ENCODE measurements around the gene TMEM129.

Gene TMEM129

GRCh38 chr4:1762264-1763010 lies 41.3 kb upstream of the TMEM129 start:
- H3K23ac ChIP-seq (ENCODE audit: low read length), result no peak overlapping the region
- no peak overlapping the region for H3K18ac ChIP-seq (ENCODE audit: low read length)
- H3K4me1 ChIP-seq (ENCODE audit: control insufficient read depth in 1 of 2, insufficient read depth in 2 of 2, low read length in 2 of 2), result peaks cover 8 to 9% of the 10 kb centered on the region in 2 experiments
- no peak overlapping the region for H2BK120ac ChIP-seq (ENCODE audit: insufficient read depth, low read length, poor library complexity)
- H3K9ac ChIP-seq (ENCODE audit: low read length), result no peak overlapping the region
- H4K8ac ChIP-seq (ENCODE audit: low read depth, low read length), result no peak overlapping the region
- H2AFZ ChIP-seq (ENCODE audit: insufficient read depth, low read length, poor library complexity), result no peak overlapping the region
- H4K12ac ChIP-seq (ENCODE audit: low read depth, low read length), result no peak overlapping the region
- no peak overlapping the region for H3K4ac ChIP-seq (ENCODE audit: low read depth, low read length)
- no peaks in the 10 kb centered on the region for H3K27me3 ChIP-seq (ENCODE audit: insufficient read depth, low read length)
- no peak overlapping the region for H3K4me3 ChIP-seq (ENCODE audit: low read depth, low read length)
- H3K36me3 ChIP-seq (ENCODE audit: control insufficient read depth in 1 of 2, insufficient read depth in 2 of 2, low read length in 2 of 2), result no peaks in the 10 kb centered on the region
- no peak for DNase-seq
- H3K4me2 ChIP-seq (ENCODE audit: low read length), result no peak overlapping the region
- H3K79me2 ChIP-seq (ENCODE audit: control insufficient read depth, insufficient read depth, low read length, poor library complexity), result no peaks in the 10 kb centered on the region
- WGBS (ENCODE audit: extremely low coverage, insufficient coverage, insufficient read length), result no CpG with 5 or more reads among the region's 20 CpGs
- H3K9me3 ChIP-seq (ENCODE audit: insufficient read depth, low read depth, low read length), result no peaks in the 10 kb centered on the region
- no peak overlapping the region for H2BK12ac ChIP-seq (ENCODE audit: low read length)
- H4K91ac ChIP-seq (ENCODE audit: low read depth, low read length), result no peak overlapping the region
- no peak overlapping the region for H2AK5ac ChIP-seq (ENCODE audit: low read length)
- H3K14ac ChIP-seq (ENCODE audit: low read length), result no peak overlapping the region
- H2BK5ac ChIP-seq (ENCODE audit: low read depth, low read length, poor library complexity), result no peak overlapping the region
- no peaks in the 10 kb centered on the region for H3K79me1 ChIP-seq (ENCODE audit: low read length)
- no peak overlapping the region for H3K27ac ChIP-seq (ENCODE audit: low read depth, low read length)

- no peak overlapping the region for H2AK5ac ChIP-seq (ENCODE audit: low read length)
- no peak overlapping the region for H3K4me3 ChIP-seq (ENCODE audit: low read depth, low read length)
- no peak overlapping the region for H3K23ac ChIP-seq (ENCODE audit: low read length)
- DNase-seq, result no peak
- no peak overlapping the region for H3K4ac ChIP-seq (ENCODE audit: low read depth, low read length)
- no peak overlapping the region for H3K18ac ChIP-seq (ENCODE audit: low read length)
- no peak overlapping the region for H2BK12ac ChIP-seq (ENCODE audit: low read length)
- H3K27ac ChIP-seq (ENCODE audit: low read depth, low read length), result no peak overlapping the region
- H3K4me2 ChIP-seq (ENCODE audit: low read length), result no peak overlapping the region
- no peaks in the 10 kb centered on the region for H3K36me3 ChIP-seq (ENCODE audit: control insufficient read depth in 1 of 2, insufficient read depth in 2 of 2, low read length in 2 of 2)
- H4K8ac ChIP-seq (ENCODE audit: low read depth, low read length), result no peak overlapping the region
- peaks cover 3 to 4% of the 10 kb centered on the region in 2 experiments for H3K4me1 ChIP-seq (ENCODE audit: control insufficient read depth in 1 of 2, insufficient read depth in 2 of 2, low read length in 2 of 2)
- no peaks in the 10 kb centered on the region for H3K79me2 ChIP-seq (ENCODE audit: control insufficient read depth, insufficient read depth, low read length, poor library complexity)
- WGBS (ENCODE audit: extremely low coverage, insufficient coverage, insufficient read length), result no CpG with 5 or more reads among the region's 32 CpGs
- H2BK5ac ChIP-seq (ENCODE audit: low read depth, low read length, poor library complexity), result no peak overlapping the region
- no peak overlapping the region for H4K12ac ChIP-seq (ENCODE audit: low read depth, low read length)
- H3K79me1 ChIP-seq (ENCODE audit: low read length), result no peaks in the 10 kb centered on the region
- H2AFZ ChIP-seq (ENCODE audit: insufficient read depth, low read length, poor library complexity), result no peak overlapping the region
- H3K14ac ChIP-seq (ENCODE audit: low read length), result no peak overlapping the region
- H3K9me3 ChIP-seq (ENCODE audit: insufficient read depth, low read depth, low read length), result no peaks in the 10 kb centered on the region
- no peak overlapping the region for H2BK120ac ChIP-seq (ENCODE audit: insufficient read depth, low read length, poor library complexity)
- H3K27me3 ChIP-seq (ENCODE audit: insufficient read depth, low read length), result no peaks in the 10 kb centered on the region
- no peak overlapping the region for H4K91ac ChIP-seq (ENCODE audit: low read depth, low read length)
- no peak overlapping the region for H3K9ac ChIP-seq (ENCODE audit: low read length)
These were observed 40.1 kb upstream of the TMEM129 start for GRCh38 chr4:1761130-1761689.

DNA sequence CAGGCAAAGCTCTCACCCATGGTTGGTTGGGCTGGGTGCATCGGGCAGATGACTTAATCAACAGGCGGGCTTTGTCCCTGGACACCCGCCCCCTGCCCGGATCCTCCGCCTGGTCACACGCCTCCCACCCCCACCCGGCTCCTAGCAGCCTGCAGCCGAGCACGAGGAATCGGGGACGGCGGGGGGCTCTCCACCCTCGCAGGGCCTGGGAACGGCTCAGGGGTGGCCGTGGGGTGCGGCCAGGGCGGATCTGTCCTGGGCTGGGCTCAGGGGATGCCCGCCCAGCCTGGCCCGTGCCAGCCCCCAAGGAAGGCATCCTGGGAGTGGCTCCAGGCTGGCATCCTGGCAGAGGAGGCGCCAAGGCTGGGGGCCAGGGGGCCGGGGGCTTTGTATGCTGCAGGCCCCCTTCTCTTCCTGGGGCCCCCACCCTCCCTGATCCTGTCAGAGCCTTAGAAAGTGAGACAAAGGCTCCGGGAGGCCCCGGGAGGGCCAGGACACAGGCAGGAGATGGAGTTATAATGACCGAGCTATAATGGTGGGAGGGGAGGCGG lies 39.5 kb upstream of the TMEM129 start:
- Histone ChIP-seq H3K4me3 (ENCODE audit: low read depth, low read length) (no peak overlapping the region), H3K4me1 (ENCODE audit: control insufficient read depth in 1 of 2, insufficient read depth in 2 of 2, low read length in 2 of 2) (no peaks in the 10 kb centered on the region), H3K14ac (ENCODE audit: low read length) (no peak overlapping the region), H3K4me2 (ENCODE audit: low read length) (no peak overlapping the region), H3K79me2 (ENCODE audit: control insufficient read depth, insufficient read depth, low read length, poor library complexity) (no peaks in the 10 kb centered on the region), H4K8ac (ENCODE audit: low read depth, low read length) (no peak overlapping the region), H2BK12ac (ENCODE audit: low read length) (no peak overlapping the region), H3K4ac (ENCODE audit: low read depth, low read length) (no peak overlapping the region), H2BK5ac (ENCODE audit: low read depth, low read length, poor library complexity) (no peak overlapping the region), H3K36me3 (ENCODE audit: control insufficient read depth in 1 of 2, insufficient read depth in 2 of 2, low read length in 2 of 2) (no peaks in the 10 kb centered on the region), H4K12ac (ENCODE audit: low read depth, low read length) (no peak overlapping the region), H3K9ac (ENCODE audit: low read length) (no peak overlapping the region), H2AFZ (ENCODE audit: insufficient read depth, low read length, poor library complexity) (no peak overlapping the region), H3K9me3 (ENCODE audit: insufficient read depth, low read depth, low read length) (no peaks in the 10 kb centered on the region), H3K23ac (ENCODE audit: low read length) (no peak overlapping the region), H3K79me1 (ENCODE audit: low read length) (no peaks in the 10 kb centered on the region), H3K18ac (ENCODE audit: low read length) (no peak overlapping the region), H2AK5ac (ENCODE audit: low read length) (no peak overlapping the region), H4K91ac (ENCODE audit: low read depth, low read length) (no peak overlapping the region), H3K27ac (ENCODE audit: low read depth, low read length) (no peak overlapping the region), H3K27me3 (ENCODE audit: insufficient read depth, low read length) (no peaks in the 10 kb centered on the region), H2BK120ac (ENCODE audit: insufficient read depth, low read length, poor library complexity) (no peak overlapping the region)
- no peak for DNase-seq
- no CpG with 5 or more reads among the region's 25 CpGs for WGBS (ENCODE audit: extremely low coverage, insufficient coverage, insufficient read length)

GRCh38 chr4:1759818-1760223 lies 38.7 kb upstream of the TMEM129 start:
- Histone ChIP-seq H3K9ac (ENCODE audit: low read length) (no peak overlapping the region), H2BK120ac (ENCODE audit: insufficient read depth, low read length, poor library complexity) (no peak overlapping the region), H3K27ac (ENCODE audit: low read depth, low read length) (no peak overlapping the region), H3K79me1 (ENCODE audit: low read length) (no peaks in the 10 kb centered on the region), H4K8ac (ENCODE audit: low read depth, low read length) (no peak overlapping the region), H2AFZ (ENCODE audit: insufficient read depth, low read length, poor library complexity) (no peak overlapping the region), H3K36me3 (ENCODE audit: control insufficient read depth in 1 of 2, insufficient read depth in 2 of 2, low read length in 2 of 2) (no peaks in the 10 kb centered on the region), H2AK5ac (ENCODE audit: low read length) (no peak overlapping the region), H3K4me3 (ENCODE audit: low read depth, low read length) (no peak overlapping the region), H4K91ac (ENCODE audit: low read depth, low read length) (no peak overlapping the region), H2BK5ac (ENCODE audit: low read depth, low read length, poor library complexity) (no peak overlapping the region), H4K12ac (ENCODE audit: low read depth, low read length) (no peak overlapping the region), H3K23ac (ENCODE audit: low read length) (no peak overlapping the region), H3K79me2 (ENCODE audit: control insufficient read depth, insufficient read depth, low read length, poor library complexity) (no peaks in the 10 kb centered on the region), H3K14ac (ENCODE audit: low read length) (no peak overlapping the region), H3K9me3 (ENCODE audit: insufficient read depth, low read depth, low read length) (no peaks in the 10 kb centered on the region), H3K4ac (ENCODE audit: low read depth, low read length) (no peak overlapping the region), H3K4me2 (ENCODE audit: low read length) (no peak overlapping the region), H3K4me1 (ENCODE audit: control insufficient read depth in 1 of 2, insufficient read depth in 2 of 2, low read length in 2 of 2) (no peaks in the 10 kb centered on the region), H3K27me3 (ENCODE audit: insufficient read depth, low read length) (no peaks in the 10 kb centered on the region), H2BK12ac (ENCODE audit: low read length) (no peak overlapping the region), H3K18ac (ENCODE audit: low read length) (no peak overlapping the region)
- WGBS (ENCODE audit: extremely low coverage, insufficient coverage, insufficient read length), result no CpG with 5 or more reads among the region's 13 CpGs
- no peak for DNase-seq

Data from trophoblast cell (in vitro differentiated cells and primary cell).